WERI-Rb-1 (cell line): ENCODE results near the gene CSGALNACT2.

Experiments
- DNase-seq: peaks from one replicate; pipeline ENCODE4 v3.0.0-alpha.2; 2020
- H3K27ac ChIP-seq: fragments of 250-450 bp; sonication (Bioruptor Pico); 2 replicates; pipeline ENCODE4 v1.5.1; 2020; ENCODE audit warnings: mild to moderate bottlenecking, moderate library complexity
- H3K27me3 ChIP-seq: fragments of 250-450 bp; sonication (Bioruptor Pico); 2 replicates; pipeline ENCODE4 v1.5.1; 2021; ENCODE audit warnings: mild to moderate bottlenecking, low read depth, moderate library complexity; ENCODE audit not compliant: insufficient read depth, severe bottlenecking
- H3K36me3 ChIP-seq: fragments of 250-450 bp; sonication (Bioruptor Pico); 2 replicates; pipeline ENCODE4 v1.5.1; 2020; ENCODE audit warnings: mild to moderate bottlenecking, moderate library complexity
- H3K4me3 ChIP-seq: 2 replicates; pipeline ENCODE4 v1.5.1; 2011; ENCODE audit warnings: low read depth, mild to moderate bottlenecking, control low read depth, low read length
- H3K9me3 ChIP-seq: fragments of 250-450 bp; sonication (Bioruptor Pico); 2 replicates; pipeline ENCODE4 v1.5.1; 2021; ENCODE audit warnings: mild to moderate bottlenecking, moderate library complexity; ENCODE audit not compliant: severe bottlenecking
- TF ChIP-seq, protein P1 (sequence below): IDR thresholded peaks from 2 replicates; pipeline ENCODE4 v1.5.1; 2011; ENCODE audit warnings: low read depth, mild to moderate bottlenecking, control low read depth, inconsistent platforms, low read length

The CSGALNACT2 gene

DNA sequence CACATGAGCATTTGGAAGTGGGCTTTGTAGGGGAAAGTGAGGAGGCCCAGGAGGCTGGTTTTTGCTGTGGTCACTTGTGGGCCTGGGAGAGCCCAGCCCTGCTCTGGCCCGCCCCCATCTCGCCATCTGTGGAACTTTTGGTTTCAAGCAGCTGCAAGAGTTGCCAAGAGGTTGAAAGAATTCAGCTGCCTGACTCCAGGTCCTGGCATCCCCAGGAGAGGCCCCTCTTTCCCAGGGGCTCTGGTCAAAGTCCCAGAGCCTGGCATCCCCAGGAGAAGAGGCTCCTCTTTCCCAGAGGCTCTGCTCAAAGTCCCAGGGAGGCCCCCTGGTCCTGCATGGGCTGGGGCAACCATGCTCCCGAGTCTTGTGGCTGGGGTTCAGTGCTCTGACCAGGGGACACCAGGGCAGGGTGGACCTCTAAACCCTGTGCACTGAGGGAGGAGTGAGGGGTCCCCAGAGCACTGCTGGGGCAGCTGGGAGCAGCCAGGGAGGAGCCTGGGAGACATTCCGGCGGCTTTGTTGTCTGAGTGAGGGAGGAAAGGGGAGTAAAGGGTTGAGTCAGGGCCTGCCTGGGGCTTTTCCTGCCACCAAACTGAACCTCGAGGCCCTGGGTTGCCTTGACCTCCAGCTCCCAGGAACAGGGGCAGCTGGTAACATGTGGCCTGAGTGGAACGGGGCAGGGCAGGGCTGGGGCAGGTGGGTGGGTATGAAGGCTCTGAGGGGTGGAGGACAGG lies 27.7 kb upstream of the CSGALNACT2 start:
- DNase-seq: no peak
- TF ChIP-seq, protein P1, sequence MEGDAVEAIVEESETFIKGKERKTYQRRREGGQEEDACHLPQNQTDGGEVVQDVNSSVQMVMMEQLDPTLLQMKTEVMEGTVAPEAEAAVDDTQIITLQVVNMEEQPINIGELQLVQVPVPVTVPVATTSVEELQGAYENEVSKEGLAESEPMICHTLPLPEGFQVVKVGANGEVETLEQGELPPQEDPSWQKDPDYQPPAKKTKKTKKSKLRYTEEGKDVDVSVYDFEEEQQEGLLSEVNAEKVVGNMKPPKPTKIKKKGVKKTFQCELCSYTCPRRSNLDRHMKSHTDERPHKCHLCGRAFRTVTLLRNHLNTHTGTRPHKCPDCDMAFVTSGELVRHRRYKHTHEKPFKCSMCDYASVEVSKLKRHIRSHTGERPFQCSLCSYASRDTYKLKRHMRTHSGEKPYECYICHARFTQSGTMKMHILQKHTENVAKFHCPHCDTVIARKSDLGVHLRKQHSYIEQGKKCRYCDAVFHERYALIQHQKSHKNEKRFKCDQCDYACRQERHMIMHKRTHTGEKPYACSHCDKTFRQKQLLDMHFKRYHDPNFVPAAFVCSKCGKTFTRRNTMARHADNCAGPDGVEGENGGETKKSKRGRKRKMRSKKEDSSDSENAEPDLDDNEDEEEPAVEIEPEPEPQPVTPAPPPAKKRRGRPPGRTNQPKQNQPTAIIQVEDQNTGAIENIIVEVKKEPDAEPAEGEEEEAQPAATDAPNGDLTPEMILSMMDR: no peak
- Histone ChIP-seq H3K9me3 (no peaks in the 10 kb centered on the region), H3K4me3 (no peak overlapping the region), H3K27me3 (peaks cover 87% of the 10 kb centered on the region), H3K27ac (no peak overlapping the region), H3K36me3 (no peaks in the 10 kb centered on the region)

DNA sequence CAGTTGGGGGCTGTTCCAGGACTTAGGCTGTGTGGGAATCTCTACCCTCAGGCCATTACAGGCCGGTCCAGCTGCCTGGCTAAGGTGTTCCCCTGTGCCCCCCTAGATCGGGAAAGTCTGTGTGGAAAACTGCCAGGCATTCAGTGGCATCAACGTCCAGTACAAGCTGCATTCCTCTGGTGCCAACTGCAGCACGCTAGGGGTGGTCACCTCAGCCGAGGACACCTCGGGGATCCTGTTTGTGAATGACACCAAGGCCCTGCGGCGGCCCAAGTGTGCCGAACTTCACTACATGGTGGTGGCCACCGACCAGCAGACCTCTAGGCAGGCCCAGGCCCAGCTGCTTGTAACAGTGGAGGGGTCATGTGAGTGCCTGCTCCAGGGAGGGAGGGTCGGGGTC lies 27.1 kb upstream of the CSGALNACT2 start:
- H3K36me3 ChIP-seq: no peaks in the 10 kb centered on the region
- no peaks in the 10 kb centered on the region for H3K9me3 ChIP-seq
- TF ChIP-seq, protein P1: no peak
- H3K27ac ChIP-seq: no peak overlapping the region
- no peak for DNase-seq
- H3K27me3 ChIP-seq: peaks cover 89% of the 10 kb centered on the region
- no peak overlapping the region for H3K4me3 ChIP-seq

DNA sequence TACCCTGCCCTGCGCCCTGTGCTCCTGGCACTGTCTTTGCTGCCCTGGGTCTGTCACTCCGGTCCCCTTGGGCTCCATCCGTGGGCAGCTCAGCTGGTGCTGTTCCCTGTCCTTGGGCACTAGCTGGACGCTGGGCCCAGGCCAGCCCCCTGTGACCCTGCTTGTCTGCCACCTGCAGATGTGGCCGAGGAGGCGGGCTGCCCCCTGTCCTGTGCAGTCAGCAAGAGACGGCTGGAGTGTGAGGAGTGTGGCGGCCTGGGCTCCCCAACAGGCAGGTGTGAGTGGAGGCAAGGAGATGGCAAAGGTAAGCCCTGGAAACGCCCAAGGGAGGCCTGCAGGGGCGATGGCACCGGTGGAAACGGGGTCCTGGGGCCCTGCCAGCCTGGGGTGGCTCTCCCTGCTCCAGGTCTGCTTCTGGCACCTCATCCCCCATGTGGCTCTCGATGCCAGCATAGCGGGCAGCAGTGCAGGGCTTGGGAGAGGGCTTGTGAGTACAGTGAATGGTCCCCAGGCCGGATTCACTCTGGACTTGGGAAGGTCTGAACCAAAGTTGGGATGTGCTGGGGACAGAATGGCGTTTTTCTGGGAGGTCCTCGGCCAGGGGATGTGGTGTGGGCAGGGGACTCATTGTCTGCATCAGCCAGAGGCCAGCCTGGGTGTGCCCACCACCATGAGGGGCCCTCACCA lies 26.2 kb upstream of the CSGALNACT2 start:
- H3K9me3 ChIP-seq: no peaks in the 10 kb centered on the region
- no peak overlapping the region for H3K27ac ChIP-seq

DNA sequence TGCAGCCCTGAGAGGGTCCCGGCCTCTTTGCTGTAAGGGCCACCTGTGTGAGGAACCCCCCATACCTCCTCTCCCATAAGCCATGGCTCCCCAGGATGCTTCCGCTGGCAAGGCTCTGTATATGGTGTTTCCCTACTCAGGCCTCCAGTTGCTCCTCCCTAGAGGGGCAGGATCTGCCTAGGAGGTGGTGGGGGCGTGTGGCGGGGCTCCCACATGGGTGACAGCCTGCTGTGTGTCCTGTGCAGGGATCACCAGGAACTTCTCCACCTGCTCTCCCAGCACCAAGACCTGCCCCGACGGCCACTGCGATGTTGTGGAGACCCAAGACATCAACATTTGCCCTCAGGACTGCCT lies 25.7 kb upstream of the CSGALNACT2 start:
- Histone ChIP-seq H3K9me3 (no peaks in the 10 kb centered on the region), H3K27ac (no peak overlapping the region), H3K27me3 (peaks cover 95% of the 10 kb centered on the region), H3K4me3 (no peak overlapping the region), H3K36me3 (no peaks in the 10 kb centered on the region)
- no peak for DNase-seq
- TF ChIP-seq, protein P1: no peak

More for the DNA sequence above, 26.2 kb upstream of the CSGALNACT2 start:
- no peaks in the 10 kb centered on the region for H3K36me3 ChIP-seq
- no peak overlapping the region for H3K4me3 ChIP-seq
- TF ChIP-seq, protein P1: no peak
- DNase-seq: no peak
- H3K27me3 ChIP-seq: peaks cover 91% of the 10 kb centered on the region

DNA sequence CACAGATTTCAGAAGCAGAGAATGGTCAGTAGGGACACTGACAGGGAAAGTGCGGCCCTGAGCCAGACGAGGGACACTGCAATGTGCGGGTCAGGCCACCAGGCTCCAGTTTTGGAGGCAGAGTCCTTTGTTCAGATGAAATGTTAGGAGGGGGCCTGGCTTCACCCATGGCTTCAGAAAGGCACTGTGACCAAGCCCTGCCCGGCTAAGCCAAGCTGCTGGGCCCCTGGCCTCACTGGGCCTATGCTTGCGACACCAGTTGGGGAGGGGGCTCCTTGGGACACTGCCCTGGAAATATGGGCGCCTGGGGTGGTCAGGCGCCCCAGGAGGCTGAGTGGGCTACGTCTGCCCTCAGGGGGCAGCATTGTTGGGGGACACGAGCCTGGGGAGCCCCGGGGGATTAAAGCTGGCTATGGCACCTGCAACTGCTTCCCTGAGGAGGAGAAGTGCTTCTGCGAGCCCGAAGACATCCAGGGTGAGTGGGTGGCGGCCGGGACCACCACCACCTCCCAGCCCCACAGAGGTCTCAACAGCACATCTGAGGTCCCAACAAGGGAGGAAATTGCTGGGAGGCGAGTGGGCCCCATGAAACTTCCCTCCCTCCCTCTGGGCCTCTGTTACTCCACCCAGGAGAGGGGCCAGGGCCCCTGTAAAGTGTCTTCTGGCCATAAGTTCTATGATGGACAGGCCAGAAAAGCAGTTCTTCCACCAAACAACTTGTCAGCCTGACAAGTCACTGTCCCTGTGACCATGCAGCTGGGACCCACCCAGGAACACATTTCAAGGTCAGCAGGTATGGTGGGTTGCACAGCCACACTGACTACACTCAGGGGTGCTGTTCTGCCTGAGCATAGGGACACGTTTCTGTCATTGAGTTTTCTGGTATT lies 24.8 kb upstream of the CSGALNACT2 start:
- no peak for DNase-seq
- H3K4me3 ChIP-seq: no peak overlapping the region
- TF ChIP-seq, protein P1: no peak
- peaks cover 95% of the 10 kb centered on the region for H3K27me3 ChIP-seq
- H3K27ac ChIP-seq: no peak overlapping the region
- no peaks in the 10 kb centered on the region for H3K36me3 ChIP-seq
- H3K9me3 ChIP-seq: no peaks in the 10 kb centered on the region
